PC-9 (cell line): ENCODE measurements around the gene IER5L. TPM values are rescaled to one million over a fixed set of nuclear protein-coding genes. Genes with fewer than 3 reads are reported as not detected.

Source experiments
- BruUV-seq: library from RNA; stranded (reverse); fragments of 400-500 nt; replicated peaks from 2 replicates; lab custom pipeline; 2021; lab: Mats Ljungman, UMichigan
- CTCF ChIA-PET: fragments of 300-600 bp; sonication (Branson Sonifier 250); formaldehyde crosslinking; loops from one replicate; lab custom pipeline; 2022; ENCODE audit warnings: antibody characterized with exemption; lab: Charles Lee
- POLR2A ChIA-PET: fragments of 300-600 bp; sonication (Branson Sonifier 250); formaldehyde crosslinking; loops from one replicate; lab custom pipeline; 2022; ENCODE audit warnings: antibody characterized with exemption; ENCODE audit not compliant: unreplicated experiment; lab: Charles Lee
- DNase-seq, 2 experiments: peaks; one replicate each; pipeline versions ENCODE4 v3.0.0 to v3.0.0-alpha.2; 2015 to 2022; ENCODE audit warnings: mixed read lengths in 1 of 2
- H2AFZ ChIP-seq: fragments of 200-600 bp; sonication (generic); 2 replicates; pipeline ENCODE4 v1.8.1; 2017; ENCODE audit warnings: antibody characterized with exemption
- H3F3A ChIP-seq: fragments of 200-600 bp; sonication (generic); 2 replicates; pipeline ENCODE4 v1.8.1; 2017; ENCODE audit warnings: antibody characterized with exemption, mild to moderate bottlenecking, low read depth; ENCODE audit not compliant: insufficient read depth
- H3K27ac ChIP-seq: fragments of 200-600 bp; sonication (generic); 2 replicates; pipeline ENCODE4 v1.6.1; 2016; ENCODE audit warnings: mixed run types
- H3K27me3 ChIP-seq: fragments of 200-600 bp; sonication (generic); 2 replicates; pipeline ENCODE4 v1.6.1; 2016; ENCODE audit warnings: low read depth, mixed run types; ENCODE audit not compliant: insufficient read depth
- H3K36me3 ChIP-seq: fragments of 200-600 bp; sonication (generic); 2 replicates; pipeline ENCODE4 v1.6.1; 2016; ENCODE audit warnings: low read depth, mixed run types
- H3K4me1 ChIP-seq: fragments of 200-600 bp; sonication (generic); replicated peaks from 2 replicates; pipeline ENCODE4 v1.6.1; 2016; ENCODE audit warnings: mixed run types; ENCODE audit not compliant: insufficient read depth
- H3K4me2 ChIP-seq: fragments of 200-600 bp; sonication (generic); 2 replicates; pipeline ENCODE4 v1.6.1; 2017; ENCODE audit warnings: mixed run types
- H3K4me3 ChIP-seq: fragments of 200-600 bp; sonication (generic); 2 replicates; pipeline ENCODE4 v1.6.1; 2016; ENCODE audit warnings: mixed run types
- H3K79me2 ChIP-seq: fragments of 200-600 bp; sonication (generic); 2 replicates; pipeline ENCODE4 v1.6.1; 2017; ENCODE audit warnings: low read depth, mixed run types
- H3K9me2 ChIP-seq: fragments of 200-600 bp; sonication (generic); 2 replicates; pipeline ENCODE4 v1.8.1; 2017; ENCODE audit warnings: mild to moderate bottlenecking; ENCODE audit not compliant: insufficient read depth
- H3K9me3 ChIP-seq: fragments of 200-600 bp; sonication (generic); 2 replicates; pipeline ENCODE4 v1.8.1; 2016; ENCODE audit warnings: low read depth; ENCODE audit not compliant: insufficient read depth
- H4K20me1 ChIP-seq: fragments of 200-600 bp; sonication (generic); 2 replicates; pipeline ENCODE4 v1.8.1; 2017; ENCODE audit not compliant: insufficient read depth
- EZH2 ChIP-seq: fragments of 200-600 bp; sonication (generic); IDR thresholded peaks from 2 replicates; pipeline ENCODE4 v1.8.0; 2017; ENCODE audit warnings: antibody characterized with exemption, low read depth
- intact Hi-C: fragments of 100-400 bp; cut with micrococcal nuclease; formaldehyde crosslinking; loops from one replicate; pipeline ENCODE4 v1.10.0; 2022; ENCODE audit not compliant: unreplicated experiment
- total RNA-seq: library from RNA; stranded (reverse); gene quantifications from 2 replicates; pipeline ENCODE4 v1.2.3, GENCODE V29; 2021
- TF ChIP-seq, protein P1 (sequence below): fragments of 200-600 bp; sonication (generic); conservative IDR thresholded peaks from 2 replicates; pipeline ENCODE4 v1.6.1; 2017; ENCODE audit warnings: mixed run types, antibody characterized with exemption, mild to moderate bottlenecking, moderate library complexity

IER5L gene
- total RNA-seq, 1 experiment from 2014 or later = 37.3 TPM

DNA sequence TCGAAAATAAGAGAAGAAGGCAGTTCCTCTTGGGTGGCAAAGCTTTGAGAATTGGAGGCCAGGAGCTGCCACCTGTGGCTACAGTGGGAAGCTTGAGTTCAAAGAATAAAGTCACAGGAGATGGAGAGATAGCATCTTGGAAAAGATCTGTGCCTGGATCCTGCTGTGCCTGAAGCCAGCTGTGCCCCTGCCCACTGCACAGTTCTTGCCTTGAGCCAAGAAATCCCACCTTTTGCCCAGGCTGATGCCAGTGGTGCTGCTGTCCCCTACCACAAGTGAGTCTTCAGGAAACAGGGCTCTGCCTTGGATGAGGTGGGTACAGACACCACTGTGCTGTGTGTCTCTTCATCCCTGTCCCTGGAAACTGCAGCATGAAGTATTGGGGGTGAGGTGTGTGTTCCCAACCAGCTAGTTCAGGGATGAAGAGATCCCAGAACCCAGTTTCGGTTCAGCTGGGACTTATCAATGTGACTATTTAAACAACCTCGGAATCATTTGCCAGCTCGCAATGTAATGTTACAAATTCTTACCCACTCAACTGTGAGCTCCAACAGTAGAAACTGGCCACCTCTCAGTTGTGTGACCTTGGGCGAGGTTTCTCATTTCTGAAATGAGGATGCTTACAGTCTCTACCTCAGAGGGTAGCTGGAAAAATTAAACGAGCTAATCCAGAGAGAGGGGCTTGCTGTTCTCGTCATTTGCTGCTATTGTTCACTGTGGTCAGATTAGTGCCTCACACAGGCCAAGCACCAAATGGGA lies 5.9 kb downstream of the IER5L start:
- intact Hi-C loops = no loop called here
- peaks cover 16% of the 10 kb centered on the region for H3K79me2 ChIP-seq
- H3F3A ChIP-seq = peaks cover 37% of the 10 kb centered on the region
- ChIA-PET CTCF (interaction anchor here (0.5 to 4.1 kb wide), 5 partner anchors 30 to 423 kb away, joined by 4 to 36 read pairs (median 4); no protein-coding TSS in a partner anchor), POLR2A (interaction anchor here (0.5 to 2.1 kb wide), 6 partner anchors 32 to 324 kb away, joined by 3 to 20 read pairs (median 4); no protein-coding TSS in a partner anchor)
- peaks cover 39% of the 10 kb centered on the region for H3K4me1 ChIP-seq
- H3K4me3 ChIP-seq = no peak overlapping the region
- H3K27ac ChIP-seq = no peak overlapping the region
- no peaks in the 10 kb centered on the region for H3K27me3 ChIP-seq
- H3K4me2 ChIP-seq = no peak overlapping the region
- no peaks in the 10 kb centered on the region for H3K9me2 ChIP-seq
- TF ChIP-seq, protein P1, sequence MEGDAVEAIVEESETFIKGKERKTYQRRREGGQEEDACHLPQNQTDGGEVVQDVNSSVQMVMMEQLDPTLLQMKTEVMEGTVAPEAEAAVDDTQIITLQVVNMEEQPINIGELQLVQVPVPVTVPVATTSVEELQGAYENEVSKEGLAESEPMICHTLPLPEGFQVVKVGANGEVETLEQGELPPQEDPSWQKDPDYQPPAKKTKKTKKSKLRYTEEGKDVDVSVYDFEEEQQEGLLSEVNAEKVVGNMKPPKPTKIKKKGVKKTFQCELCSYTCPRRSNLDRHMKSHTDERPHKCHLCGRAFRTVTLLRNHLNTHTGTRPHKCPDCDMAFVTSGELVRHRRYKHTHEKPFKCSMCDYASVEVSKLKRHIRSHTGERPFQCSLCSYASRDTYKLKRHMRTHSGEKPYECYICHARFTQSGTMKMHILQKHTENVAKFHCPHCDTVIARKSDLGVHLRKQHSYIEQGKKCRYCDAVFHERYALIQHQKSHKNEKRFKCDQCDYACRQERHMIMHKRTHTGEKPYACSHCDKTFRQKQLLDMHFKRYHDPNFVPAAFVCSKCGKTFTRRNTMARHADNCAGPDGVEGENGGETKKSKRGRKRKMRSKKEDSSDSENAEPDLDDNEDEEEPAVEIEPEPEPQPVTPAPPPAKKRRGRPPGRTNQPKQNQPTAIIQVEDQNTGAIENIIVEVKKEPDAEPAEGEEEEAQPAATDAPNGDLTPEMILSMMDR = no peak
- TF ChIP-seq EZH2 = no peak
- no peaks in the 10 kb centered on the region for H3K9me3 ChIP-seq
- DNase-seq = no peak
- no TSS peak for BruUV-seq
- no peak overlapping the region for H2AFZ ChIP-seq
- no peaks in the 10 kb centered on the region for H4K20me1 ChIP-seq
- no peaks in the 10 kb centered on the region for H3K36me3 ChIP-seq

DNA sequence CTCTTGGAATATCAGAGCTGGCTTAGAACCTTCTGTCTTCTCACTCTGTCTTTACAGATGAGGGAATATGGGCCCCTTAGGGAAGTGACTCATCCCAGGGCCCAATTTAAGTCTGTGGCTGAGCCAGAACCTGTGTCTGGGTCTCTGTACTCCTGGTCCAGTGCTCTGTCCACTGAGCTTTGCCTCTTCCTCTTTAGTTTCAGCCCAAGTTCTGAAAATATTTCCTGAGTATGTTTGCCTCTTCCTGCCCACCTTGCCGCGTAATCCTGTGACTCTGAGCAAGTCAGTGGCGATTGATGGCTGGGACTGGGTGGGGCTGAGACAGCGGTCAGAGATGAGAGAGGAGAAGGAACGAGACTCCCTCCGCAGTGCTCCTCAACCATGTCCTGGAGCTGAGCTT lies 7.8 kb downstream of the IER5L start:
- peak overlapping the region; percentile 66 for H3K27ac ChIP-seq
- H3K4me2 ChIP-seq = peak overlapping the region; percentile 36
- no TSS peak for BruUV-seq
- TF ChIP-seq EZH2 = no peak
- TF ChIP-seq, protein P1 = no peak
- no peaks in the 10 kb centered on the region for H3K9me3 ChIP-seq
- H3K79me2 ChIP-seq = 0 out of 2 replicates have a peak, but pooled peaks cover 5% of the 10 kb centered on the region
- H3K4me3 ChIP-seq = no peak overlapping the region
- H2AFZ ChIP-seq = no peak overlapping the region
- peak; percentile 39 to 40 for DNase-seq
- CTCF ChIA-PET = interaction anchor here (0.7 to 1.2 kb wide), 5 partner anchors 27 to 312 kb away, joined by 3 to 8 read pairs (median 5); no protein-coding TSS in a partner anchor
- H4K20me1 ChIP-seq = no peaks in the 10 kb centered on the region
- no peaks in the 10 kb centered on the region for H3K27me3 ChIP-seq
- POLR2A ChIA-PET = interaction anchor here (0.6 to 1.0 kb wide), 4 partner anchors 176 to 326 kb away, joined by 3 to 22 read pairs (median 10); no protein-coding TSS in a partner anchor
- intact Hi-C loops = no loop called here
- H3K4me1 ChIP-seq = peaks cover 50% of the 10 kb centered on the region
- peaks cover 28% of the 10 kb centered on the region for H3F3A ChIP-seq
- no peaks in the 10 kb centered on the region for H3K36me3 ChIP-seq
- H3K9me2 ChIP-seq = no peaks in the 10 kb centered on the region

DNA sequence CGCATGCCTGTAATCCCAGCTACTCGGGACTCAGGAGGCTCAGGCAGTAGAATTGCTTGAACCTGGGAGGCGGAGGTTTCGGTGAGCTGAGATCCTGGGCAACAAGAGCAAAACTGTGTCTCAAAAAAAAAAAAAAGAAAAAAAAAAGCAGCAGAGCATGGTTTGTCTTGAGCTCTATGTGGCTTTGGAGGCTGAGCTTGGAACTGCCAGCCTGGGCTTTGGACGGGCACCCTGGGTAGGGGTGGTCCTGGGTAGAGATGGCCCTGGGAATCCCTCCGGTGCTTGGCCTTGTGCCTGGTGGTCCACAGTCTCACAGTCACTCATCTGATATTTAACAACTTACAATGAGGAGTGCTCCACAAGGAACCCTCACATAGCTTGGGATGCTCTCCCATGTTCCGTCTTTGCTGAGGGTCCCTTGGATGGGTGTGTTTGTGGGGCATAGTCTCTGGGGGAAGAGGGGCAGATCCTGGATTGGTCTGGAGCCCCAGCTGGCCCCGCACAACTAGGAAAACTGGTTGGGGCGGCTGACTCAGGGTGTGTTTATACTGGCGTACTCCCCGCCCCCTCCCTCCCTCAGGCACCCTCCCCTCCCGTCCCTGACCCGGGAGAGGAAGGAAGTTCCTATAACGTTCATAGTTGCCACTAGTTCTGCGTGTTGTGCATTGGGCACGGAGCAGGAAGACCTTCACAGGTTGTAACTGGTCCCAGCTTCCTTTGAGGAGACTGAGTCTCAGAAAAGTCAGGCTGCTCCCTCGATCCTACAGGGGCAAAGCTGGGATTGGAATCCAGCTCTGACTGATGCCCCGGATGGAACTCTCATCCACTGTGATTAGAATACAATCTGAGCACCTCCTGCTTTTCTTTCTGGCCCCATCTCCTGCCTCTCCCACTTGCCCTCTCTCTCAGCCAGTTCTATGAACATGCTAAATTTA lies 11.2 kb downstream of the IER5L start:
- no peaks in the 10 kb centered on the region for H4K20me1 ChIP-seq
- ChIA-PET CTCF (interaction anchor here (0.6 to 2.3 kb wide), 6 partner anchors 9 to 315 kb away, joined by 3 to 12 read pairs (median 4); no protein-coding TSS in a partner anchor), POLR2A (interaction anchor here (0.5 to 1.7 kb wide), 11 partner anchors 11 to 820 kb away, joined by 3 to 21 read pairs (median 5); partner anchors contain the start of gene IER5L)
- H3K27me3 ChIP-seq = no peaks in the 10 kb centered on the region
- no peaks in the 10 kb centered on the region for H3K9me2 ChIP-seq
- H2AFZ ChIP-seq = peak overlapping the region; percentile 64; the same call in 1 of the 2 replicates
- peaks cover 43% of the 10 kb centered on the region for H3K4me1 ChIP-seq
- H3K79me2 ChIP-seq = 0 out of 2 replicates have a peak, but pooled peaks cover 5% of the 10 kb centered on the region
- no peak for TF ChIP-seq EZH2
- H3K4me2 ChIP-seq = peak overlapping the region; percentile 81
- no peaks in the 10 kb centered on the region for H3K9me3 ChIP-seq
- DNase-seq = peak; percentile 89 to 90
- H3K27ac ChIP-seq = peak overlapping the region; percentile 90
- intact Hi-C loops = loop anchor here (1.0 kb wide), 1 partner anchor 27 kb away; no protein-coding TSS in a partner anchor
- H3K4me3 ChIP-seq = peak overlapping the region; percentile 56; the same call in 1 of the 2 replicates
- BruUV-seq = TSS peak; percentile 18
- no peaks in the 10 kb centered on the region for H3K36me3 ChIP-seq
- H3F3A ChIP-seq = peaks cover 33% of the 10 kb centered on the region
